GM12873 (cell line): Measurements from ENCODE around the gene NRP2.

ENCODE experiments used
- TF ChIP-seq, protein P1 (sequence below): IDR thresholded peaks from 2 replicates; pipeline ENCODE4 v1.5.1; 2012; ENCODE audit warnings: low read depth, mild to moderate bottlenecking, moderate library complexity, low read length, control low read depth; ENCODE audit not compliant: insufficient read depth; ENCODE audit errors: missing control alignments

NRP2 gene, protein sequence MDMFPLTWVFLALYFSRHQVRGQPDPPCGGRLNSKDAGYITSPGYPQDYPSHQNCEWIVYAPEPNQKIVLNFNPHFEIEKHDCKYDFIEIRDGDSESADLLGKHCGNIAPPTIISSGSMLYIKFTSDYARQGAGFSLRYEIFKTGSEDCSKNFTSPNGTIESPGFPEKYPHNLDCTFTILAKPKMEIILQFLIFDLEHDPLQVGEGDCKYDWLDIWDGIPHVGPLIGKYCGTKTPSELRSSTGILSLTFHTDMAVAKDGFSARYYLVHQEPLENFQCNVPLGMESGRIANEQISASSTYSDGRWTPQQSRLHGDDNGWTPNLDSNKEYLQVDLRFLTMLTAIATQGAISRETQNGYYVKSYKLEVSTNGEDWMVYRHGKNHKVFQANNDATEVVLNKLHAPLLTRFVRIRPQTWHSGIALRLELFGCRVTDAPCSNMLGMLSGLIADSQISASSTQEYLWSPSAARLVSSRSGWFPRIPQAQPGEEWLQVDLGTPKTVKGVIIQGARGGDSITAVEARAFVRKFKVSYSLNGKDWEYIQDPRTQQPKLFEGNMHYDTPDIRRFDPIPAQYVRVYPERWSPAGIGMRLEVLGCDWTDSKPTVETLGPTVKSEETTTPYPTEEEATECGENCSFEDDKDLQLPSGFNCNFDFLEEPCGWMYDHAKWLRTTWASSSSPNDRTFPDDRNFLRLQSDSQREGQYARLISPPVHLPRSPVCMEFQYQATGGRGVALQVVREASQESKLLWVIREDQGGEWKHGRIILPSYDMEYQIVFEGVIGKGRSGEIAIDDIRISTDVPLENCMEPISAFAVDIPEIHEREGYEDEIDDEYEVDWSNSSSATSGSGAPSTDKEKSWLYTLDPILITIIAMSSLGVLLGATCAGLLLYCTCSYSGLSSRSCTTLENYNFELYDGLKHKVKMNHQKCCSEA

GRCh38 chr2:205682239-205682970 lies at the start of gene NRP2:
Gene NRP2 (plus strand): TSS chr2:205682501. CDS start chr2:205683291, 790 bp downstream.
- TF ChIP-seq, protein P1, sequence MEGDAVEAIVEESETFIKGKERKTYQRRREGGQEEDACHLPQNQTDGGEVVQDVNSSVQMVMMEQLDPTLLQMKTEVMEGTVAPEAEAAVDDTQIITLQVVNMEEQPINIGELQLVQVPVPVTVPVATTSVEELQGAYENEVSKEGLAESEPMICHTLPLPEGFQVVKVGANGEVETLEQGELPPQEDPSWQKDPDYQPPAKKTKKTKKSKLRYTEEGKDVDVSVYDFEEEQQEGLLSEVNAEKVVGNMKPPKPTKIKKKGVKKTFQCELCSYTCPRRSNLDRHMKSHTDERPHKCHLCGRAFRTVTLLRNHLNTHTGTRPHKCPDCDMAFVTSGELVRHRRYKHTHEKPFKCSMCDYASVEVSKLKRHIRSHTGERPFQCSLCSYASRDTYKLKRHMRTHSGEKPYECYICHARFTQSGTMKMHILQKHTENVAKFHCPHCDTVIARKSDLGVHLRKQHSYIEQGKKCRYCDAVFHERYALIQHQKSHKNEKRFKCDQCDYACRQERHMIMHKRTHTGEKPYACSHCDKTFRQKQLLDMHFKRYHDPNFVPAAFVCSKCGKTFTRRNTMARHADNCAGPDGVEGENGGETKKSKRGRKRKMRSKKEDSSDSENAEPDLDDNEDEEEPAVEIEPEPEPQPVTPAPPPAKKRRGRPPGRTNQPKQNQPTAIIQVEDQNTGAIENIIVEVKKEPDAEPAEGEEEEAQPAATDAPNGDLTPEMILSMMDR: no peak

DNA sequence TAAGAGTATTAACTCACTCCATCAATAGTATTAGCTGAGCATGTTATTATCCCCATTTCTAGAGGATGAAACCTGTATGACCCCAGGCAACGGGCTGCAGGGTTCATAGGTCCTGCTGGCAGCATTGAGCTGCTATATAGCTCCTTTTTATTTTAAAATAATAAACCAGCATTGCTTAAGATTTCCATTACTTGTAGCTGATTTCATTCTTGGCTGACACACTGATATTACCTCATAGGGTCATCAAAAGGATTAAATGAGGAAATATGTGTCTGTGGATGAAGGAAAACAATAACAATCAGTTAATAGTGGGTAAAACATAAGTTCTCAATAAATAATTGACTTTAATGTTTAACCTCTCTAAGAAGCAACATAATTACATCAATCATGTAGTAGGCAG lies 48.3 kb upstream of the NRP2 start:
- TF ChIP-seq, protein P1: no peak

DNA sequence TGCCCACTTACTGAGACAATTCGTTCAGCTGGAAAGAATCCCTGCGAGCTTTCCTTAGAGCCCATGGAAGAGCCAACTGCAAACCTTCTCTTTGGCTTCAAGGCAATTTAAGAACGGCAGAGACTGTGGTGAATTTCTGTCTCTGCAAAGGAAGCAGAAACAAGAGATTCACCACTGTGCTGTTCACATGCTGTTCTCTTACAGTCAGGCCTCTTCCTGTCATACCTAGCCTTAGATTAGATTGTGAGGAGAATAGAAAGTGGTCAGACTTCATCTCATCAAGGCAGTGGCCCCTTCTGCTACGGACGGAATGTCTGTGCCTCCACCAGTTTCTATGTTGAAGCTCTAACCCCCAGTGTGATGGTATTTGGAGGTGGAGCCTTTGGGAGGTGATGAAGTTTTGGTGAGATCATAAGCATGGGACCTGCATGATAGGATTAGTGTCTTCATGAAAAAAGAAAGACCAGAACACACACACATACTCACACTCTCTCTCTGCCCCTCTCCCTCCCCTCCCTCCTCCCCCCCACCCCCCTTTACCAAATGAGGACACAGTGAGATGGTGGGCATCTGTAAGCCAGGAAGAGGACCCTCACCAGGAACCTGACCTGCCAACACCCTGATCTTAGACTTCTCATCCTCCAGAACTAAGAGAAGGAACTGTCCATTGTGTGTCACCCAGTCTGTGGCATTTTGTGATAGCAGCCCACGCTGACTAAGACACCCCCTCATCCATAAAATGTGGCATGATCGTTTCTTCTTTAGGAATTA lies 45.6 kb upstream of the NRP2 start:
- TF ChIP-seq, protein P1: no peak

GRCh38 chr2:205637320-205637602 lies 45.0 kb upstream of the NRP2 start:
- TF ChIP-seq, protein P1: no peak

- TF ChIP-seq, protein P1: no peak
These were observed 44.4 kb upstream of the NRP2 start for GRCh38 chr2:205637779-205638503.

GRCh38 chr2:205640716-205641115 lies 41.6 kb upstream of the NRP2 start:
- TF ChIP-seq, protein P1: no peak
